Uterus (tissue), 4 donors: ENCODE results near the gene LTBP1. TPM values are rescaled to one million over a fixed set of nuclear protein-coding genes. Genes with fewer than 3 reads are reported as not detected.
A peak's percentile ranks its signal among the peaks of the same experiment; 100 is the strongest.

ENCODE experiments used
- DNase-seq, 2 donors: peaks; one replicate each; pipeline ENCODE4 v3.0.0-alpha.2; 2019 to 2020
- H3K27ac ChIP-seq, 2 donors: fragments of 200-600 bp; sonication (generic); 1 replicate in 1 of 2; 2 replicates in 1 of 2; pipeline ENCODE4 v1.5.1; 2016 to 2018
- H3K27me3 ChIP-seq, 2 donors: fragments of 200-600 bp; sonication (generic); one replicate each; pipeline ENCODE4 v1.5.1; 2018 to 2019; ENCODE audit warnings: control low read depth in 1 of 2
- H3K36me3 ChIP-seq, 2 donors: fragments of 200-600 bp; sonication (generic); one replicate each; pipeline ENCODE4 v1.5.1; 2019; ENCODE audit warnings: control low read depth in 1 of 2
- H3K4me1 ChIP-seq, 2 donors: fragments of 200-600 bp; sonication (generic); one replicate each; pipeline ENCODE4 v1.5.1; 2018 to 2019; ENCODE audit warnings: control low read depth in 1 of 2
- H3K4me3 ChIP-seq, 2 donors: fragments of 200-600 bp; sonication (generic); 1 replicate in 1 of 2; 2 replicates in 1 of 2; pipeline ENCODE4 v1.5.1; 2018 to 2019; ENCODE audit warnings: mild to moderate bottlenecking in 1 of 2
- H3K9me3 ChIP-seq, 2 donors: fragments of 200-600 bp; sonication (generic); one replicate each; pipeline ENCODE4 v1.5.1; 2019; ENCODE audit warnings: control low read depth in 1 of 2
- POLR2A ChIP-seq, 2 donors: fragments of 450-650 bp; IDR thresholded peaks; one replicate each; pipeline ENCODE4 v1.6.1; 2016; ENCODE audit warnings: antibody characterized with exemption in 2 of 2, mild to moderate bottlenecking in 1 of 2, moderate library complexity in 1 of 2
- intact Hi-C: fragments of 100-400 bp; cut with DNase I; formaldehyde crosslinking; loops from one replicate; pipeline ENCODE4 v1.15.1; 2023; ENCODE audit warnings: low total_unique reads
- total RNA-seq, 4 donors: library from RNA; depleted of rRNA in 3 of 4; stranded (reverse); fragments of >200 nt in 3 of 4; gene quantifications; one replicate each; pipeline versions ENCODE4 v1.1.0 to v1.2.4, GENCODE V29; 2014 to 2023
- TF ChIP-seq, protein P1 (sequence below), 4 experiments: fragments of 200-600 bp in 2 of 4; fragments of 450-650 bp in 2 of 4; sonication (generic) in 2 of 4; IDR thresholded peaks; one replicate each; pipeline ENCODE4 v1.5.1; 2016 to 2019; ENCODE audit warnings: antibody characterized with exemption in 4 of 4, mild to moderate bottlenecking in 2 of 4, moderate library complexity in 1 of 4
- donor health status: DM: yes; HTN: yes; CAD: no.

The LTBP1 gene
- total RNA-seq, 4 donors from 2014 or later, result 72.5 to 322 (median 92.2) TPM

DNA sequence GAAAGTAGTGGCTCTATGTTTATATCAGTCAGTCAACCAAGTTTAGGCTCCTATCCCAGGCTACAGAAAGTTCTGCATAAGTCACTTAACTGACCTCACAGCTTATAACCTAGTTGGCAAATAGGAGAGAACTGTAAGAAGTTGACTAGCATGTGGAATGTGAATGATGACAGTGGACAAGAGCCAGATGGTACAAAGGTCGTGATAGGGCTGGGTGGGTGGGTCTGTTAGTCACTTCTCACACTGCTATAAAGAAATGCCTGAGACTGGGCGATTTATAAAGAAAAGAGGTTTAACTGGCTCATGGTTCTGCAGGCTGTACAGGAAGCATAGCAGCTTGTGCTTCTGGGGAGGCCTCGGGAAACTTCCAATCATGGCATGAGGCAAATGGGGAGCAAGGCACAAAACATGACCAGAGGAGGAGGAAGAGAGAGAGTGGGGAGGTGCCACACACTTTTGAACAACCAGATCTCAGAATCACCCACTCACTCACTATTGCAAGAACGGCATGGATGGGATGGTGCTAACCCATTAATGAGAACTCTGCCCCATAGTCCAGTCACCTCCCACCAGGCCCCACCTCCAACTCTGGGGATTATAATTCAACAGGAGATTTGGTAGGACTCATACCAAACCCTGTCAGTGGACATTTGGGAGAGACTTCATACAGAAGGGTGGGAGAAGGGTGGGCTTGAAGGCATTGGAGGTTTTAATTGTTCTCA, 68.8 kb downstream of the LTBP1 start:
- intact Hi-C loops, result no loop called here
- Histone ChIP-seq H3K9me3 (no peaks in the 10 kb centered on the region), H3K4me1 (peaks cover 0 to 7% of the 10 kb centered on the region in 2 donors), H3K36me3 (no peaks in the 10 kb centered on the region), H3K27ac (peak overlapping the region in 1 of 2 donors; percentile 33), H3K27me3 (no peaks in the 10 kb centered on the region), H3K4me3 (no peak overlapping the region)
- TF ChIP-seq, protein P1, sequence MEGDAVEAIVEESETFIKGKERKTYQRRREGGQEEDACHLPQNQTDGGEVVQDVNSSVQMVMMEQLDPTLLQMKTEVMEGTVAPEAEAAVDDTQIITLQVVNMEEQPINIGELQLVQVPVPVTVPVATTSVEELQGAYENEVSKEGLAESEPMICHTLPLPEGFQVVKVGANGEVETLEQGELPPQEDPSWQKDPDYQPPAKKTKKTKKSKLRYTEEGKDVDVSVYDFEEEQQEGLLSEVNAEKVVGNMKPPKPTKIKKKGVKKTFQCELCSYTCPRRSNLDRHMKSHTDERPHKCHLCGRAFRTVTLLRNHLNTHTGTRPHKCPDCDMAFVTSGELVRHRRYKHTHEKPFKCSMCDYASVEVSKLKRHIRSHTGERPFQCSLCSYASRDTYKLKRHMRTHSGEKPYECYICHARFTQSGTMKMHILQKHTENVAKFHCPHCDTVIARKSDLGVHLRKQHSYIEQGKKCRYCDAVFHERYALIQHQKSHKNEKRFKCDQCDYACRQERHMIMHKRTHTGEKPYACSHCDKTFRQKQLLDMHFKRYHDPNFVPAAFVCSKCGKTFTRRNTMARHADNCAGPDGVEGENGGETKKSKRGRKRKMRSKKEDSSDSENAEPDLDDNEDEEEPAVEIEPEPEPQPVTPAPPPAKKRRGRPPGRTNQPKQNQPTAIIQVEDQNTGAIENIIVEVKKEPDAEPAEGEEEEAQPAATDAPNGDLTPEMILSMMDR (IDR thresholded peaks at IDR 0.05), result no peak
- no peak for TF ChIP-seq POLR2A (IDR thresholded peaks at IDR 0.05)
- no peak for DNase-seq

DNA sequence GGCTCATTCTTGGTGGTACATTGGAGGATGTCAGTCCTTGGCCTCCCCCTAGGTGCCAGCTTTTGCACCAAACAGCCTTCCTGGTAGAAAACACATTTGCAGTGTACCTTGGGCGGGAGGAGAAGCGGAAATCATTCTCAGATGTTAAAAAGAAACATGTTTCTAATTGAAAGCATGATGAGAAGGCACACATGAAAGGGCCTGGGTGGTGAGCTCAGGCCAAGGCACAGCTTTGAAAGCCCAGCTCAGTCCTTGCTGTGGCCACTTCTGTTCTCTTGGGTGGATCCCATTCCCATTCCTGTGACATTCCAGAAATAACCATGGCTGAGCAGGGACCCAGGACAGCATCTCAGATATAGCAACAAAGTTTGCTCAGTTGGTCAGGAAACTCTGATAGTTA, 71.5 kb downstream of the LTBP1 start:
- Histone ChIP-seq H3K27ac (no peak overlapping the region), H3K4me3 (no peak overlapping the region), H3K9me3 (no peaks in the 10 kb centered on the region), H3K36me3 (no peaks in the 10 kb centered on the region), H3K27me3 (no peaks in the 10 kb centered on the region), H3K4me1 (peaks cover 0 to 7% of the 10 kb centered on the region in 2 donors)
- TF ChIP-seq, protein P1 (IDR thresholded peaks at IDR 0.05), result no peak
- TF ChIP-seq POLR2A (IDR thresholded peaks at IDR 0.05), result no peak
- intact Hi-C loops, result no loop called here
- DNase-seq, result no peak

DNA sequence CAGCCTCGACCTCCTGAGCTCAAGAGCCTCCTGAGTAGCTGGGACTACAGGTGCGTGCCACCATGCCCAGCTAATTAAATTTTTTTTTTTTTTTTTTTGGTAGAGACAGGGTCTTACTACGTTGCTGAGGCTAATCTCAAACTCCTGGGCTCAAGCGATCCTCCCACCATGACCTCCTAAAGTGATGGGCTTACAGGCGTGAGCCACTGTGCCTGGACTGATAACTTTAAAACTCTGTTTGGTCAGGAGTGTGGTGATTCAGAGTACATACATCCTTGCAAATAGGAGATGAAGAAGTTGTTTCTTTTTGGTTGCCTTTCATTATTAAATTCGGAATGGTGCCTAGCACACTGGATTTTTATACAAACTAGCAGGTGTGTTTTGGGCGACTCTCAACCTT, 73.0 kb downstream of the LTBP1 start:
- intact Hi-C loops, result no loop called here
- Histone ChIP-seq H3K4me1 (peaks cover 0 to 3% of the 10 kb centered on the region in 2 donors), H3K4me3 (no peak overlapping the region), H3K27me3 (no peaks in the 10 kb centered on the region), H3K36me3 (no peaks in the 10 kb centered on the region), H3K9me3 (no peaks in the 10 kb centered on the region), H3K27ac (peak overlapping the region in 1 of 2 donors; percentile 57)
- no peak for DNase-seq
- TF ChIP-seq POLR2A (IDR thresholded peaks at IDR 0.05), result no peak
- TF ChIP-seq, protein P1 (IDR thresholded peaks at IDR 0.05), result no peak

DNA sequence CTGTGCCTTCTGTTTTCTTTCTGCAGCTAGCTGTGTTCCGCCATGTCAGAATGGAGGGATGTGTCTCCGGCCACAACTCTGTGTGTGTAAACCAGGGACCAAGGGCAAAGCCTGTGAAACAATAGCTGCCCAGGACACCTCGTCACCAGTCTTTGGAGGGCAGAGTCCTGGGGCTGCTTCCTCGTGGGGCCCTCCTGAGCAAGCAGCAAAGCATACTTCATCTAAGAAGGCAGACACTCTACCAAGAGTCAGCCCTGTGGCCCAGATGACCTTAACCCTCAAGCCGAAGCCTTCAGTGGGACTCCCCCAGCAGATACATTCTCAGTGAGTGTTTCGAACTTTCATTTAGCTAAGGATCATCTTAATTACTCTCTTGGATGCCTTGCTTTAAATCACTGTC, 74.1 kb downstream of the LTBP1 start:
- H3K4me3 ChIP-seq, result no peak overlapping the region
- H3K36me3 ChIP-seq, result no peaks in the 10 kb centered on the region
- intact Hi-C loops, result no loop called here
- DNase-seq, result no peak
- no peaks in the 10 kb centered on the region for H3K27me3 ChIP-seq
- peaks cover 0 to 3% of the 10 kb centered on the region in 2 donors for H3K4me1 ChIP-seq
- no peak for TF ChIP-seq POLR2A (IDR thresholded peaks at IDR 0.05)
- TF ChIP-seq, protein P1 (IDR thresholded peaks at IDR 0.05), result no peak
- H3K27ac ChIP-seq, result peak overlapping the region; percentile 57 to 77
- H3K9me3 ChIP-seq, result no peaks in the 10 kb centered on the region

DNA sequence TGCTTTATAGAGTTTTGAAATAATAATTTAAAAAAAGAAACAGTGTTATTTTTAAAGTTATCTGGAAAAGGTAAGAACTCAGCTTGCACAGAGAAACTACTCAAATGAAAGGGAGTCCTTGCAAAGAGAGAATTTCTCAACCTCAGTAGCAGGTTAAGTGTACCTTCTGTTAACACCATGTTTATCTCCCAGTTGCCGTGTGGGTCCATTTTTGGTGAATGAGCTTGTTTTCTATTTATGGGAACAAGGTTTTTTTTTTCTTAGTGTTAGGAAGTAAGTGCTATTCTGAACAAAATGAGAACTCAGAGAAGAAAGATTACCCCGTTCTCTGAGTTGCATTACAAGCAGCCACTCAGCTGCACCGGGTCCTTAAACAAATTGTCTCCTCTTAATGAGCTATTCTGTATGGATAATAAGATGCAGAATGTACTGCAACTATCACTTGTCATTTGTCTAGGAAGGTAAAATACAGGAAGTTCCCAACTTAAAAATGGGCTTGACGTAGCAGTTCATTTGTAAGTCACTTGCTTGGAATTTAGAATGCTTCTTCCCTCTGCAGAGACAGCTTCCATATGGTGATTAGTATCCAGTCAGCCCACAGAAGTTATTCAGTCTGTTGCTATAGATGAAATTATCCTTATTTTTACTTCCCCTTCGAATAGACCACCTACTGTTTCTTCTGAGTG, 74.9 kb downstream of the LTBP1 start:
- TF ChIP-seq, protein P1 (IDR thresholded peaks at IDR 0.05), result no peak
- TF ChIP-seq POLR2A (IDR thresholded peaks at IDR 0.05), result no peak
- Histone ChIP-seq H3K9me3 (no peaks in the 10 kb centered on the region), H3K27me3 (no peaks in the 10 kb centered on the region), H3K27ac (peak overlapping the region; percentile 57 to 77), H3K4me1 (peaks cover 0 to 3% of the 10 kb centered on the region in 2 donors), H3K36me3 (no peaks in the 10 kb centered on the region), H3K4me3 (no peak overlapping the region)
- no peak for DNase-seq
- intact Hi-C loops, result no loop called here
